ENCODE measurements around the gene C1orf122.
"Not testable (repeated sequence)": the region's sequence is repeated elsewhere in the genome, so short reads cannot be mapped to it uniquely, and the experiment has no call there.

Gene C1orf122

DNA sequence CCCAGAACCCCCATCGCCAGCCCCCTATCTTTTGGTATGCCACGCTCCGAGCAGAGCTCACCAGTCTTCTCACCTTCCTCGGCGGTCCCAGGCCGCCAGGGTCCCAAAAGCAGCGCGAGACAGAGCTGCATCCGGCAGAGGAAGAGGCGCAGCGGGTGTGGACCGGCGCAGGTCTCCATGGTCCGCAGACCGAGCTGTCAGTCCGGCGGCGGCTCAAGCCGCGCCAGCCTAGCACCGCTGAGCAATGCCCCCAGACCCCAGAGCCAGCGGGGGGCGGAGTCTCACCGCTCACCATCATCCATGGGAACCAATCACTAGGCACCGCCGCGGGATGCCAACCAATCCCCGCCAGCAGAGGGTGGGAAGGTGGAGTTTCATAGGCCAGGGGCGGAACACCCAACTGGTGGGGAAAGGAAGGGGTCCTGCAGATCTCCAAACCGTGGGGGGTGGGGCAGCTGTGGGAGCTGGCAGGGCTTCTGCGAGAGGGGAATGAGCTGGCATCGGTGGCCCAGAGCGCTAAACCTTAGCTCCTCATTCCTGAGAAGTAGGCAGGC is 42.6 kb upstream of the C1orf122 start, which contains the start of gene EPHA10:
Gene EPHA10, minus strand, starts transcription at position 233 of the 554 bp plus-strand sequence. Its CDS starts 54 bp downstream, at position 179.
- H3K27ac ChIP-seq: no peak within 1 kb of the TSS
- TF ChIP-seq CTCF (conservative IDR thresholded peaks at IDR 0.05): no peak
- TF ChIP-seq ZFX (IDR thresholded peaks at IDR 0.05): no peak

- TF ChIP-seq CTCF (conservative IDR thresholded peaks at IDR 0.05): no peak
- no peak for TF ChIP-seq ZFX (IDR thresholded peaks at IDR 0.05)
- H3K27ac ChIP-seq: no peak overlapping the region
Observed at GRCh38 chr1:37765916-37766664, 41.5 kb upstream of the C1orf122 start.

- H3K27ac ChIP-seq: no peak overlapping the region
Observed at GRCh38 chr1:37767488-37767887, 40.1 kb upstream of the C1orf122 start.

GRCh38 chr1:37771440-37771839 is 36.1 kb upstream of the C1orf122 start:
- H3K27ac ChIP-seq: not testable (repeated sequence)

More at GRCh38 chr1:37767488-37767887, 40.1 kb upstream of the C1orf122 start:
- TF ChIP-seq ZFX (IDR thresholded peaks at IDR 0.05): no peak
- TF ChIP-seq CTCF (conservative IDR thresholded peaks at IDR 0.05): no peak

DNA sequence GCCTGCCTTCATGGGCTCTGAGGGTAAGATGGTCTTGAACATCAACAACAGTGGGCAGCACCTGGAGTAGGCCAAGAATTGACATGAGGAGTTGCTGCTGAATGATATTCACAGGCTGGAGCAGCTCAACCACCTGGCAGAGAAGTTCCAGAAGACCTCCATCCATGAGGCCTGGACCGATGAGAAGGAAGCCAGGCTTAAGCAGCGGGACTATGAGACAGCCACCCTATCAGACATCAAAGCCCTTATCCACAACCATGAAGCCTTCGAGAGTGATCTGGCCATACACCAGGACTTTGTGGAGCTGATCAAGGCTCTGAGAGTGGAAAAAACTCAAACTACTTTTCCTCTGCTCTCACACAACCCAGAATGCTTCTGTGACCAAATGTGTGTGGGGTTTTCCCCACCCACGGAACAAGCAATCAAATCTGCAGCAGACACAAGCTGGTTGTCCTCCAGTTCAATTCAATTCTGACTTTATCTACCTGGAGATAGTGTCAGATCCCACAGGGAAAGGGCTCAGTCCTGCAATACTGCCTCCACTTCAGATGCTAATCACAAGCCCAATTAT is 30.6 kb upstream of the C1orf122 start:
- TF ChIP-seq CTCF (conservative IDR thresholded peaks at IDR 0.05) (no peak), ZFX (IDR thresholded peaks at IDR 0.05) (no peak)
- no peak overlapping the region for H3K27ac ChIP-seq

GRCh38 chr1:37778654-37779053 is 28.9 kb upstream of the C1orf122 start:
- TF ChIP-seq CTCF (conservative IDR thresholded peaks at IDR 0.05) (no peak), ZFX (IDR thresholded peaks at IDR 0.05) (no peak)

GRCh38 chr1:37782491-37782890 is 25.1 kb upstream of the C1orf122 start:
- no peak overlapping the region for H3K27ac ChIP-seq
- TF ChIP-seq CTCF (conservative IDR thresholded peaks at IDR 0.05): no peak
- no peak for TF ChIP-seq ZFX (IDR thresholded peaks at IDR 0.05)

More at GRCh38 chr1:37778654-37779053, 28.9 kb upstream of the C1orf122 start:
- H3K27ac ChIP-seq: no peak overlapping the region
